Erythroblast (primary cell): Measurements from ENCODE around the gene DIPK1A.

Source experiments
- GATA1 ChIP-seq: IDR thresholded peaks from 2 replicates; pipeline ENCODE4 v1.6.1; 2011; ENCODE audit warnings: low read depth, mild to moderate bottlenecking, control low read depth, low read length, moderate library complexity
- POLR2A ChIP-seq: IDR thresholded peaks from 2 replicates; pipeline ENCODE4 v1.6.1; 2011; ENCODE audit warnings: mild to moderate bottlenecking, low read length

DNA sequence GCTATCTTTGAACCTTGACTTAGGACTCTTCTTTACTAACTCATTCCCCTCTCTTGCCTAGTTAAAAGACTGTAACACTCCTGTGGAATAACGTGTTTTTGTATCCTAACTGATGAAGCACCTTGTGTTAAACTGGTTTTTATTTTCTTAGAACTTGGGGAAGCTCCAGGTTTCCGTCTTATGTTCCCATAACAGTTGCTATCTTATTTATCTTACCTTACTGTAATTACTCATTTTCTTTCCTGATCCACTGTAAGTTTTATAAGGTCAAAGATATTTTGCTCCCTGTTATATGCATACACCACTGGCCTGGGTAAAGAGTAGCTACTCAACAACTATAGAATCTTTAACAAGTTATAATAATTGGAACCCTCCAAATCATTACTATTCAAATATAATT is 86.3 kb downstream of the DIPK1A start:
- no peak for TF ChIP-seq POLR2A
- no peak for TF ChIP-seq GATA1
